Measurements from ENCODE around the gene SLAMF9.

Gene SLAMF9

DNA sequence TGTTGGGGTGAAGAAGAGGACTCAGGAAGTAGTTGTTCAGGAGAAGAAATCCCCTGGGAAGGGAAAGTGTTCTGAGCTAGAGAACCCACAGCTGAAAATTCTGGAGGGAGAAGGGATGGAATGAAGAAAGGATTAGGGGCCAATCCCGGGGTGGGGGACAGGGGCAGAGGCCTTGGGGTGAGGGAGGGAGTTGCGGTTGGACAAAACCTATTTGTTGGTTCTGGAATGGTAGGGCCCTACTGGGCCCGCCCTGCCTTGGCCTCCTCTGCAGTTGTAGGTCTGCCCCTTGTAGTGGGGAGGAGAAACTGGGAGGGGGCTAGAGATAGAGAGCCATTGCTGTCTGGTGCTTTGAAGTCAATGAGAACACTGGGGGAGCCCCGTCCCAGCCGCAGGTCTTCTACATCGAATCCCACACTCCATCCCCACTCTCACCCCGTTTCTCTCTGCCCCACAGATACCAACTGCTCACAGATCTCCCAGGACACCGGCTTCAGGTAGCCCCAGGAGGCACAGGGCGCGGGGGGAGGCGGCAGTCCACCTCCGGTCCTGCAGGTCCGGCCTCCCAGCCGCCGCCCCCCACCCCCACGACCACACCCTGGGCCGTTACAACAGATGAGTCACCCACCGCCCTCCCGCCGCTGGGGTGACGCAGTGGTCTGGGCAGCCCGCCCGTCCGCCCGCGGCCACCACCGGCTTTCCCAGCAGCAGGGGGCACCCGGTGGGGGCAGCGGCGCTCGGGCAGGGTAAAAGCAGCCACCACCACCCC, 29.8 kb downstream of the SLAMF9 start:
- TF ChIP-seq, protein P1, sequence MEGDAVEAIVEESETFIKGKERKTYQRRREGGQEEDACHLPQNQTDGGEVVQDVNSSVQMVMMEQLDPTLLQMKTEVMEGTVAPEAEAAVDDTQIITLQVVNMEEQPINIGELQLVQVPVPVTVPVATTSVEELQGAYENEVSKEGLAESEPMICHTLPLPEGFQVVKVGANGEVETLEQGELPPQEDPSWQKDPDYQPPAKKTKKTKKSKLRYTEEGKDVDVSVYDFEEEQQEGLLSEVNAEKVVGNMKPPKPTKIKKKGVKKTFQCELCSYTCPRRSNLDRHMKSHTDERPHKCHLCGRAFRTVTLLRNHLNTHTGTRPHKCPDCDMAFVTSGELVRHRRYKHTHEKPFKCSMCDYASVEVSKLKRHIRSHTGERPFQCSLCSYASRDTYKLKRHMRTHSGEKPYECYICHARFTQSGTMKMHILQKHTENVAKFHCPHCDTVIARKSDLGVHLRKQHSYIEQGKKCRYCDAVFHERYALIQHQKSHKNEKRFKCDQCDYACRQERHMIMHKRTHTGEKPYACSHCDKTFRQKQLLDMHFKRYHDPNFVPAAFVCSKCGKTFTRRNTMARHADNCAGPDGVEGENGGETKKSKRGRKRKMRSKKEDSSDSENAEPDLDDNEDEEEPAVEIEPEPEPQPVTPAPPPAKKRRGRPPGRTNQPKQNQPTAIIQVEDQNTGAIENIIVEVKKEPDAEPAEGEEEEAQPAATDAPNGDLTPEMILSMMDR (IDR thresholded peaks at IDR 0.05; ENCODE audit: insufficient read depth, low read length, missing control alignments): peak; percentile 30
- ChIA-PET CTCF (interaction anchor here (1.0 to 23.7 kb wide), 8 partner anchors 13 to 452 kb away, joined by 3 to 1031 read pairs (median 7); no protein-coding TSS in a partner anchor), POLR2A (interaction anchor here (0.7 to 2.7 kb wide), 11 partner anchors 8 to 694 kb away, joined by 3 to 18 read pairs (median 5); partner anchors contain the start of gene KCNJ9)
- H3K4me3 ChIP-seq (ENCODE audit: low read depth, low read length): peak overlapping the region; percentile 99
- DNase-seq (ENCODE audit: low read depth, low spot score): peak; percentile 52

DNA sequence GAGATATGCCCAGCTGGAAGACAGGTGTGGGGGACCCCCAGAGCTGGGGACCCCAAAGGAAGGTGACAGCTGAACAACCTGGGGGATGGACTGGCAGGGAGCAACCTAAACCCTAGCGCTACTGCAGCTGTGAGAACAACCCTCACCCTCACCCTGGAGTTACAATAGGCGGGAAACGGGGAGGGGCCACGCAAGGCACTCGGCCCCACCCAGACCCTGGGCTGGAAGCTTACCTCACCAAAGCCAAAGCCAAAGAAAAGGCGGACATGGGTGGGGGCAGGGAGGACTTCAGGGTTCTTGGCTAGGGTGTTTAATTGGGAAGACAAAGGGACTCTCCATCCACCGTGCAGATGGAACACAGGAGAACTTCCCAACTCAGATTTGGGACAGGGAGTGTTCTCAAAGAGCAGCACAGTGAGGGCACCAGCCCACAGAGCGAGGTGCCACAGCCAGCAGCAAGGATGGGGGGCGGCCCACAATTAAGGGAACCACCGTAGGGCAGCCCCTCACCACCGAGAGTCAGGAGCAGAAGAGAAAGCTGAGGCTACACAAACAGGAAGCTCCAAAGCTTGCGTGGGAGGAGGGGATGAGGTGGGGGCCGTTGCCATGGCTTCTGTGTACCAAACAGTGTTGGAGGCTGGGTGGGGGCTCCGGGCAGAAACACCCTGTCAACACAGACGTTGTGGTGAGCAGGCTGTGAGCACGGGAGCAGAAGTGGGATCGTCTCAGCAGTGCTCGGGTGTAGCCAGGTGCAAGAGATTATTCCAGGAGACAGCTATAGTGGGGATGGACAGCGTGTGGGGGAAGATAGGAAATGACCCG, 30.6 kb downstream of the SLAMF9 start:
- TF ChIP-seq, protein P1 (IDR thresholded peaks at IDR 0.05; ENCODE audit: insufficient read depth, low read length, missing control alignments): no peak
- ChIA-PET POLR2A (interaction anchor here (0.7 to 2.7 kb wide), 4 partner anchors 8 to 693 kb away, joined by 3 to 18 read pairs (median 6); no protein-coding TSS in a partner anchor), CTCF (interaction anchor here (1.0 to 23.7 kb wide), 7 partner anchors 14 to 452 kb away, joined by 3 to 1031 read pairs (median 6); no protein-coding TSS in a partner anchor)
- no peak for DNase-seq (ENCODE audit: low read depth, low spot score)
- H3K4me3 ChIP-seq (ENCODE audit: low read depth, low read length): peak overlapping the region; percentile 99

DNA sequence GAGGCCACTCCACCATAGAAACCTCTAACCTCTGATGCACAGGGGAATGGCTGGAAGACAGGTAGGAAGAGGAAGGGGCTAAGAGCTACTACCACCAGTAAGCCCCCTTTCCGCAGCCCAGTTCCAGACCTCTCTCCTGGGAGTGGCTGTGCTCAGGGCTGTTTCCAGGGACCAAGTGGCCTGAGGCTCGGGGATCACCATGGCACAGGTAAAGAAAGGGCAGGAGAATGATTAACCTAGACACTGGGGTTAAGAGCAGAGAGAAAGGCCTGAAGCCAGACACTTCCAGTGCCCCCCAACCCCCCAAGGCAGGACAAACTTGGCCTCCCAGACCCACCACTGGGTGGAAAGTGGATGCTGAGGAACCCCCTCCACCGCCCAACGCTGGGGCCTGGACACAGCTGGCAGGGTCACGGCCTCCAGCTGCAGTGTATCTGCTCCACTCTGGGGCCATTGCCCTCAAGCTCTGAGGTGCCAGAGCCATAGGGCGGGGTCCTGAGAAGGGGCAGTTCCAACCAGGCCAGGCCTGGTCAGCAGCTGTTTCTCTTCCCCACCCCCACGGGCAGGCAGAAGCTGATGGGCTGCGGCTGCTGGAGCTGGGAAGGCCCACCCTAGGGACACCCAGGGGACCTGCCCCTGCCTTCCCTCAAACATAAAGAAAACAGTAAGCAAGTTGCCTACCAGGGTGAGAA, 31.4 kb downstream of the SLAMF9 start:
- TF ChIP-seq, protein P1 (IDR thresholded peaks at IDR 0.05; ENCODE audit: insufficient read depth, low read length, missing control alignments): no peak
- ChIA-PET POLR2A (interaction anchor here (1.6 kb wide), 1 partner anchor 33 kb away, joined by 8 read pairs; no protein-coding TSS in a partner anchor), CTCF (interaction anchor here (1.5 to 23.7 kb wide), 5 partner anchors 14 to 163 kb away, joined by 5 to 1031 read pairs (median 33); no protein-coding TSS in a partner anchor)
- DNase-seq (ENCODE audit: low read depth, low spot score): no peak
- peak overlapping the region; percentile 99 for H3K4me3 ChIP-seq (ENCODE audit: low read depth, low read length)

DNA sequence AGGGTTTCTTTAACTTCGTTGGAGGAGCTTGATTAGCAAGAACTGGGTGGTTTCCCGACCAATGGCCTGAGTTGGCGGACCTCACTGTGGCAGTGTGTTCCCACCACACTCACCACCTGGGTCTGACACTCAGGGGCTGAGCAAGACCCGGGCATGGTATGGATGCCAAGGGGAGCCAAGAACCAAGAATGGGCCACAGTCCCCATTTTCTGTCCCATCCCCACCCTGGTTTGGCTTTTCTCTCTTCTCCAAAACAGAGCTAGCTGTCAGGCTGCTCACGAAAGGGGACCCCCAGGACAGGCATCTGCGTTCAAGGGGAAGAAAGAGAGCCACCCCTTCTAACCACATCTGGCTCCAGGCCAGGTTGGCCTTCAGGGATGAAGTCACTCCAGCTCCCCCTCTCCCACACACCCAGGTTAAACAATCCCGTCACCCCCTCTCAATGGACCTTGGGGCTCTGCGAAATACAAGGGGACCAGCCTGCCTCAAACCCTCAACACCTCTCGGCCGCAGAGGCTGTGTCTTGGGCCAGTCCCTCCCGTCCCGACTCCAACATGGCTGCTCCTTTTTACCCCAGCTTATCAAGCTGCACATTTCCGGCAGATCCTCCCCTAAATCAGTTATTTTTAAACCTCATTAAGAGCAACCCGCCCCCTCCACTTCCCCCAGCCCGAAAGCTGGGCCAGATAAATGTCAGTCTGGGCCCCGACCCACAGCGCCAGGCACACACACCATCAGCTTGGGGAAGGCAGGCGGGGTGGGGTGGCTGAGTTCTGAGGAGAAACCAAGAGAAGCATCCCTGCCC, 32.1 kb downstream of the SLAMF9 start:
- CTCF ChIA-PET: interaction anchor here (1.5 to 23.7 kb wide), 5 partner anchors 15 to 164 kb away, joined by 5 to 1031 read pairs (median 33); no protein-coding TSS in a partner anchor
- no peak for DNase-seq (ENCODE audit: low read depth, low spot score)
- H3K4me3 ChIP-seq (ENCODE audit: low read depth, low read length): peak overlapping the region; percentile 99
- TF ChIP-seq, protein P1 (IDR thresholded peaks at IDR 0.05; ENCODE audit: insufficient read depth, low read length, missing control alignments): no peak
- POLR2A ChIA-PET: no interaction called here

DNA sequence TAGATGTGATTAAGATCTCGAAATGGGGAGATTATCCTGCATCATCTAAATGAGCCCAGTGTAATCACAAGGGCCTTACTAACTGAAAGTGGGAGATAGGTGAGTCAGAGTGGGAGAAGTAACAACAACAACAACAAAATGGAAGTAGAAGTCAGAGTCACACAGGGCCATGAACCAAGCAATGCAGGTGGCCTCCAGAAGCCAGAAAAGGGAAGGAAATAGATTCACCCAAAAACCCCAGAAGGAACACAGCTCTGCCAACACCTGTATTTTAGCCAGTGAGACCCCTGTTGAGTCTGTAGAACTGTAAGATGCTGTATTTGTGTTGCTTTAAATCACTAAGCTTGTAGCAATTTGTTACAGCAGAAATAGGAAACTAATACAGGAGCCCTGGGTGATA, 32.8 kb downstream of the SLAMF9 start:
- H3K4me3 ChIP-seq (ENCODE audit: low read depth, low read length): no peak overlapping the region
- ChIA-PET POLR2A (no interaction called here), CTCF (interaction anchor here (1.5 to 23.7 kb wide), 4 partner anchors 16 to 123 kb away, joined by 5 to 1031 read pairs (median 71); no protein-coding TSS in a partner anchor)
- TF ChIP-seq, protein P1 (IDR thresholded peaks at IDR 0.05; ENCODE audit: insufficient read depth, low read length, missing control alignments): no peak
- no peak for DNase-seq (ENCODE audit: low read depth, low spot score)
